H9 (cell line): ENCODE results near the gene TRIO. TPM values are rescaled to one million over a fixed set of nuclear protein-coding genes. Genes with fewer than 3 reads are reported as not detected.
A peak's percentile ranks its signal among the peaks of the same experiment; 100 is the strongest.

Experiments used
- DNase-seq: peaks from one replicate; pipeline ENCODE4 v3.0.0-alpha.2; 2017
- H2AFZ ChIP-seq: one replicate; pipeline ENCODE4 v1.6.1; 2013; ENCODE audit warnings: mild to moderate bottlenecking, low read length, control low read depth, moderate library complexity
- H2AK5ac ChIP-seq: 2 replicates; pipeline ENCODE4 v1.6.1; 2013; ENCODE audit warnings: low read length, control low read depth, mixed read lengths; ENCODE audit not compliant: insufficient read length
- H2BK120ac ChIP-seq: one replicate; pipeline ENCODE4 v1.6.1; 2013; ENCODE audit warnings: low read depth, mild to moderate bottlenecking, low read length, control low read depth, inconsistent platforms; ENCODE audit not compliant: poor library complexity, severe bottlenecking
- H2BK12ac ChIP-seq: 2 replicates; pipeline ENCODE4 v1.6.1; 2013; ENCODE audit warnings: low read length, control low read depth, mixed read lengths, low read depth; ENCODE audit not compliant: insufficient read length
- H2BK15ac ChIP-seq: 2 replicates; pipeline ENCODE4 v1.6.1; 2013; ENCODE audit warnings: low read depth, low read length, control low read depth
- H2BK20ac ChIP-seq: one replicate; pipeline ENCODE4 v1.6.1; 2013; ENCODE audit warnings: low read depth, mild to moderate bottlenecking, low read length, control low read depth, inconsistent platforms; ENCODE audit not compliant: poor library complexity, severe bottlenecking
- H2BK5ac ChIP-seq: 2 replicates; pipeline ENCODE4 v1.6.1; 2013; ENCODE audit warnings: low read length, control low read depth, mixed read lengths; ENCODE audit not compliant: insufficient read length
- H3K14ac ChIP-seq: 2 replicates; pipeline ENCODE4 v1.6.1; 2013; ENCODE audit warnings: low read length, control low read depth; ENCODE audit not compliant: insufficient read depth
- H3K18ac ChIP-seq: 2 replicates; pipeline ENCODE4 v1.6.1; 2013; ENCODE audit warnings: low read depth, mild to moderate bottlenecking, mixed read lengths, low read length, control low read depth; ENCODE audit not compliant: insufficient read length
- H3K23ac ChIP-seq: 2 replicates; pipeline ENCODE4 v1.6.1; 2013; ENCODE audit warnings: low read length, control low read depth, mixed read lengths, low read depth; ENCODE audit not compliant: insufficient read length
- H3K23me2 ChIP-seq: 2 replicates; pipeline ENCODE4 v1.6.1; 2013; ENCODE audit warnings: low read depth, mild to moderate bottlenecking, mixed read lengths, low read length, control low read depth; ENCODE audit not compliant: insufficient read length, poor library complexity, severe bottlenecking
- H3K27ac ChIP-seq: 2 replicates; pipeline ENCODE4 v1.5.1; 2013; ENCODE audit warnings: low read length, control low read depth, mixed read lengths, low read depth; ENCODE audit not compliant: insufficient read length
- H3K27me3 ChIP-seq: 2 replicates; pipeline ENCODE4 v1.6.1; 2013; ENCODE audit warnings: low read length, control low read depth, inconsistent platforms; ENCODE audit not compliant: insufficient read depth
- H3K4ac ChIP-seq: 2 replicates; pipeline ENCODE4 v1.6.1; 2013; ENCODE audit warnings: low read depth, mild to moderate bottlenecking, control low read depth, inconsistent platforms, low read length, moderate library complexity
- H3K4me1 ChIP-seq: 2 replicates; pipeline ENCODE4 v1.6.1; 2013; ENCODE audit warnings: low read length, control low read depth, inconsistent platforms; ENCODE audit not compliant: insufficient read depth
- H3K4me2 ChIP-seq: 2 replicates; pipeline ENCODE4 v1.6.1; 2013; ENCODE audit warnings: low read length, control low read depth, mixed read lengths; ENCODE audit not compliant: insufficient read length, insufficient read depth
- H3K56ac ChIP-seq: 2 replicates; pipeline ENCODE4 v1.6.1; 2013; ENCODE audit warnings: low read depth, mild to moderate bottlenecking, mixed read lengths, low read length, control low read depth; ENCODE audit not compliant: insufficient read length
- H3K79me1 ChIP-seq: 2 replicates; pipeline ENCODE4 v1.6.1; 2013; ENCODE audit warnings: low read depth, mild to moderate bottlenecking, moderate library complexity, low read length, control low read depth, inconsistent platforms; ENCODE audit not compliant: insufficient read depth, poor library complexity, severe bottlenecking
- H3K79me2 ChIP-seq: 2 replicates; pipeline ENCODE4 v1.6.1; 2013; ENCODE audit warnings: low read length, control low read depth, inconsistent platforms; ENCODE audit not compliant: insufficient read depth
- H3K9ac ChIP-seq: 2 replicates; pipeline ENCODE4 v1.6.1; 2013; ENCODE audit warnings: low read length, control low read depth, mixed read lengths; ENCODE audit not compliant: insufficient read length; ENCODE audit errors: extremely low read depth
- H3K9me3 ChIP-seq: one replicate; pipeline ENCODE4 v1.6.1; 2013; ENCODE audit warnings: low read depth, low read length, inconsistent platforms; ENCODE audit not compliant: control insufficient read depth
- H3T11ph ChIP-seq: one replicate; pipeline ENCODE4 v1.6.1; 2013; ENCODE audit warnings: mild to moderate bottlenecking, low read length, control low read depth, inconsistent platforms
- H4K20me1 ChIP-seq: one replicate; pipeline ENCODE4 v1.6.1; 2013; ENCODE audit not compliant: control insufficient read depth, insufficient read length, insufficient read depth
- H4K5ac ChIP-seq: 2 replicates; pipeline ENCODE4 v1.6.1; 2013; ENCODE audit warnings: low read depth, mild to moderate bottlenecking, mixed read lengths, low read length, control low read depth; ENCODE audit not compliant: insufficient read length
- H4K8ac ChIP-seq: replicated peaks from 2 replicates; pipeline ENCODE4 v1.6.1; 2013; ENCODE audit warnings: low read length, control low read depth, mixed read lengths, low read depth; ENCODE audit not compliant: insufficient read length
- H4K91ac ChIP-seq: 2 replicates; pipeline ENCODE4 v1.6.1; 2013; ENCODE audit warnings: low read depth, mild to moderate bottlenecking, moderate library complexity, mixed read lengths, low read length, control low read depth; ENCODE audit not compliant: insufficient read length
- H3K27ac Mint-ChIP-seq, 3 experiments: 2 replicates in 2 of 3; 3 replicates in 1 of 3; pipeline ENCODE4 v1.8.0; 2020 to 2021; ENCODE audit warnings: mixed read lengths in 3 of 3, mild to moderate bottlenecking in 1 of 3, moderate library complexity in 1 of 3
- H3K27me3 Mint-ChIP-seq: 2 replicates; pipeline ENCODE4 v1.8.0; 2021; ENCODE audit warnings: low read depth, mild to moderate bottlenecking, moderate library complexity, mixed read lengths
- H3K36me3 Mint-ChIP-seq, 3 experiments: 2 replicates in 2 of 3; 3 replicates in 1 of 3; pipeline ENCODE4 v1.8.0; 2020 to 2021; ENCODE audit warnings: low read depth in 3 of 3, mixed read lengths in 3 of 3; ENCODE audit not compliant: insufficient read depth in 1 of 3
- H3K4me1 Mint-ChIP-seq, 2 experiments: 2 replicates each; pipeline ENCODE4 v1.8.0; 2020; ENCODE audit warnings: mixed read lengths in 2 of 2
- H3K4me3 Mint-ChIP-seq, 2 experiments: 2 replicates in 1 of 2; 3 replicates in 1 of 2; pipeline ENCODE4 v1.8.0; 2020 to 2021; ENCODE audit warnings: mild to moderate bottlenecking in 2 of 2, mixed read lengths in 2 of 2, moderate library complexity in 1 of 2
- H3K9me3 Mint-ChIP-seq, 2 experiments: 2 replicates in 1 of 2; 3 replicates in 1 of 2; pipeline ENCODE4 v1.8.0; 2020; ENCODE audit warnings: mild to moderate bottlenecking in 2 of 2, mixed read lengths in 2 of 2, moderate library complexity in 1 of 2
- WGBS: extraction: QIAGEN DNeasy Blood & Tissue Kit; methylation state at CpG from one replicate; pipeline ENCODE4 v1.1.7; 2013; ENCODE audit warnings: missing lambda C conversion rate, low lambda C conversion rate, mixed read lengths; ENCODE audit not compliant: insufficient read length; ENCODE audit errors: extremely low coverage; 5-methylcytosine and 5-hydroxymethylcytosine counted together
- total RNA-seq: library from RNA; stranded (reverse); gene quantifications from 2 replicates; pipeline ENCODE4 v1.2.1, GENCODE V29; 2021
- TF ChIP-seq, protein P1 (sequence below): fragments of 200-600 bp; sonication (generic); conservative IDR thresholded peaks from 3 replicates; pipeline ENCODE4 v1.8.0; 2021; ENCODE audit warnings: antibody characterized with exemption, mild to moderate bottlenecking

Gene TRIO
- total RNA-seq, 1 experiment from 2014 or later: 87.8 TPM

DNA sequence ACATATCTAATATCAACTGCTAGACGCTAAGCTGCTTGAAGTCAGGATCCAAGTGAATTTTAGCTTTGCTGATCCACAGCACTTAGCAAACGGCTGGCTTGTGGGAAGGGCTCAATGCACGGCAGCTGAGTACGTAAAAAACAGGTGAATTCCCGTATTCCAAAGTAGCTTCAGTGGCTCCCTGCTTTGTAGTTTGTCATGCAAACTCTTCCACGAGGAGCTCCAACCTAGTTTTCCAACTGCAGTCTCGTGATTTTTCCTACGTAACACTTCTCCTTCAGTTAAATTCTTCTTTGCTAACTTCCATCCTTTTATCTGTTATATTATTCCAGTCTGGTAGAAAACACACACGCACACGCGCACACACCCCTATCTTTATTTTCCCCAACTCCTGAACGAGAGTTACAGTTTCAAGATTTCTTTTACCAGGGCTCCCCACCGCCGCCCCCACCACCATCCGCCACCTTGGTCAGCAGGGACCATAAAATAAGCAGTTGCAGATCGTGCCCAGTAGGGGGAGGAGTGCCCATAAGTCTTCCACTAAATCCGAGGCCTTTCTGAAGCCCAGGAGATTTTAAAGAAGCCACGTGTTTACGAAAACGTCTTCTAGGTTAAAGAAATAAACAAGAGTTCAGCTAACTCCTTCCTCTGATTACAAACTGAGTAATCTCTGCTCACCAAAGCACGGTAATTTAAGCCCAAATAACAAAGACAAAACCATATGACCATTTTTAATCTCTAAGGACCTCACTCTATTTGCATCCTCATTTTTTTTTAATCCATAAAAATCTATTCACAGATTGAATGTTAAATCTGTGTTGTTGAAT lies 34.8 kb upstream of the TRIO start:
- H4K20me1 ChIP-seq: no peaks in the 10 kb centered on the region
- H3K79me2 ChIP-seq: no peaks in the 10 kb centered on the region
- no peak overlapping the region for H2BK12ac ChIP-seq
- peaks cover 12 to 23% of the 10 kb centered on the region in 2 experiments for H3K4me1 Mint-ChIP-seq
- H3K27me3 ChIP-seq: peaks cover 4% of the 10 kb centered on the region; the same call in 1 of the 2 replicates
- H3T11ph ChIP-seq: no peak overlapping the region
- no peak overlapping the region for H2BK15ac ChIP-seq
- H3K4me1 ChIP-seq: 0 out of 2 replicates have a peak, but pooled peaks cover 3% of the 10 kb centered on the region
- DNase-seq: peak; percentile 71
- no peak overlapping the region for H4K5ac ChIP-seq
- H2BK120ac ChIP-seq: no peak overlapping the region
- H3K4me3 Mint-ChIP-seq: peak overlapping the region; percentile 68 to 70
- peaks cover 2 to 4% of the 10 kb centered on the region in 2 experiments; a peak in 2 of 5 replicates for H3K9me3 Mint-ChIP-seq
- no peak overlapping the region for H2BK5ac ChIP-seq
- TF ChIP-seq, protein P1, sequence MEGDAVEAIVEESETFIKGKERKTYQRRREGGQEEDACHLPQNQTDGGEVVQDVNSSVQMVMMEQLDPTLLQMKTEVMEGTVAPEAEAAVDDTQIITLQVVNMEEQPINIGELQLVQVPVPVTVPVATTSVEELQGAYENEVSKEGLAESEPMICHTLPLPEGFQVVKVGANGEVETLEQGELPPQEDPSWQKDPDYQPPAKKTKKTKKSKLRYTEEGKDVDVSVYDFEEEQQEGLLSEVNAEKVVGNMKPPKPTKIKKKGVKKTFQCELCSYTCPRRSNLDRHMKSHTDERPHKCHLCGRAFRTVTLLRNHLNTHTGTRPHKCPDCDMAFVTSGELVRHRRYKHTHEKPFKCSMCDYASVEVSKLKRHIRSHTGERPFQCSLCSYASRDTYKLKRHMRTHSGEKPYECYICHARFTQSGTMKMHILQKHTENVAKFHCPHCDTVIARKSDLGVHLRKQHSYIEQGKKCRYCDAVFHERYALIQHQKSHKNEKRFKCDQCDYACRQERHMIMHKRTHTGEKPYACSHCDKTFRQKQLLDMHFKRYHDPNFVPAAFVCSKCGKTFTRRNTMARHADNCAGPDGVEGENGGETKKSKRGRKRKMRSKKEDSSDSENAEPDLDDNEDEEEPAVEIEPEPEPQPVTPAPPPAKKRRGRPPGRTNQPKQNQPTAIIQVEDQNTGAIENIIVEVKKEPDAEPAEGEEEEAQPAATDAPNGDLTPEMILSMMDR: peak; percentile 78
- H3K4me2 ChIP-seq: peak overlapping the region; percentile 41
- no peak overlapping the region for H4K91ac ChIP-seq
- H3K18ac ChIP-seq: peak overlapping the region; percentile 76
- no peak overlapping the region for H2AK5ac ChIP-seq
- no peak overlapping the region for H3K27ac ChIP-seq
- H3K79me1 ChIP-seq: no peaks in the 10 kb centered on the region
- H3K4ac ChIP-seq: no peak overlapping the region
- H2AFZ ChIP-seq: no peak overlapping the region
- no peak overlapping the region for H3K9ac ChIP-seq
- H3K27ac Mint-ChIP-seq: peak overlapping the region in 2 of 3 experiments; percentile 49 to 92; a peak in 4 of 7 replicates
- no peak overlapping the region; the same call in 1 of the 2 replicates for H3K14ac ChIP-seq
- H4K8ac ChIP-seq: no peak overlapping the region
- peaks cover 16% of the 10 kb centered on the region for H3K27me3 Mint-ChIP-seq
- no peaks in the 10 kb centered on the region for H3K9me3 ChIP-seq
- WGBS: no CpG with 5 or more reads among the region's 21 CpGs
- H3K23me2 ChIP-seq: peaks cover 3% of the 10 kb centered on the region
- no peak overlapping the region for H2BK20ac ChIP-seq
- H3K56ac ChIP-seq: no peak overlapping the region
- H3K23ac ChIP-seq: no peak overlapping the region
- H3K36me3 Mint-ChIP-seq: peaks cover 0 to 4% (median 0%) of the 10 kb centered on the region in 3 experiments; a peak in 2 of 7 replicates
